NCI-H446 (cell line): ENCODE data around the gene SCNN1G.
"Not testable (repeated sequence)": the region's sequence is repeated elsewhere in the genome, so short reads cannot be mapped to it uniquely, and the experiment has no call there.

Experiments
- DNase-seq, 2 experiments: peaks; one replicate each; lab custom pipeline; 2025; lab: John Stamatoyannopoulos, UW

The SCNN1G gene

GRCh38 chr16:23182679-23183542 is at the start of gene SCNN1G:
TSS of gene SCNN1G (plus strand) at chr16:23182745. CDS start at chr16:23186272, 3,527 bp downstream.
- DNase-seq, result no peak

- DNase-seq, result no peak
Observed at GRCh38 chr16:23132775-23133463, 49.6 kb upstream of the SCNN1G start.

GRCh38 chr16:23134274-23134673 is 48.3 kb upstream of the SCNN1G start:
- no peak for DNase-seq

- DNase-seq, result no peak
Observed at GRCh38 chr16:23137256-23137655, 45.3 kb upstream of the SCNN1G start.

- DNase-seq, result no peak
Observed at GRCh38 chr16:23137818-23138217, 44.7 kb upstream of the SCNN1G start.

- no peak for DNase-seq
Observed at GRCh38 chr16:23140107-23140506, 42.4 kb upstream of the SCNN1G start.

GRCh38 chr16:23141033-23141432 is 41.5 kb upstream of the SCNN1G start:
- DNase-seq, result no peak

GRCh38 chr16:23141500-23141899 is 41.0 kb upstream of the SCNN1G start:
- DNase-seq, result no peak

GRCh38 chr16:23141959-23142740 is 40.4 kb upstream of the SCNN1G start:
- DNase-seq, result no peak

- DNase-seq, result no peak
Observed at GRCh38 chr16:23143391-23143790, 39.2 kb upstream of the SCNN1G start.

GRCh38 chr16:23144393-23144792 is 38.2 kb upstream of the SCNN1G start:
- DNase-seq, result not testable (repeated sequence)

GRCh38 chr16:23145186-23145585 is 37.4 kb upstream of the SCNN1G start:
- DNase-seq, result no peak

GRCh38 chr16:23145608-23146007 is 36.9 kb upstream of the SCNN1G start:
- no peak for DNase-seq

GRCh38 chr16:23146877-23147601 is 35.5 kb upstream of the SCNN1G start:
- DNase-seq, result no peak

- DNase-seq, result no peak
Observed at GRCh38 chr16:23147666-23148065, 34.9 kb upstream of the SCNN1G start.

- no peak for DNase-seq
Observed at GRCh38 chr16:23148166-23148512, 34.4 kb upstream of the SCNN1G start.

GRCh38 chr16:23148513-23149266 is 33.9 kb upstream of the SCNN1G start:
- peak in 1 of 2 experiments; percentile 61 for DNase-seq

GRCh38 chr16:23149267-23149992 is 33.1 kb upstream of the SCNN1G start, which contains the start of gene USP31:
TSS of gene USP31 (minus strand) at chr16:23149452. CDS start at chr16:23149270, 182 bp downstream.
- DNase-seq, result peak; percentile 89 to 97

GRCh38 chr16:23149993-23150364 is 32.6 kb upstream of the SCNN1G start:
- no peak for DNase-seq
